HG02759 (cell line): ENCODE measurements around the gene PRSS57.
"Not testable (repeated sequence)": the region's sequence is repeated elsewhere in the genome, so short reads cannot be mapped to it uniquely, and the experiment has no call there.

ENCODE experiments used
- ATAC-seq: cut with Tn5 transposase; IDR thresholded peaks from one replicate; pipeline ENCODE4 v1.9.1; 2021; ENCODE audit warnings: mild to moderate bottlenecking, moderate library complexity; ENCODE audit not compliant: unreplicated experiment

PRSS57 gene

GRCh38 chr19:723714-724113 lies 28.5 kb upstream of the PRSS57 start:
- ATAC-seq = no peak

GRCh38 chr19:723247-723646 lies 28.0 kb upstream of the PRSS57 start:
- ATAC-seq = no peak

GRCh38 chr19:722553-723101 lies 27.4 kb upstream of the PRSS57 start:
- ATAC-seq = no peak

GRCh38 chr19:720345-721160 lies 25.3 kb upstream of the PRSS57 start:
- ATAC-seq = no peak

- ATAC-seq = no peak
Measured at GRCh38 chr19:719636-720344, 24.5 kb upstream of the PRSS57 start.

GRCh38 chr19:718991-719512 lies 23.8 kb upstream of the PRSS57 start:
- no peak for ATAC-seq

GRCh38 chr19:718251-718951 lies 23.1 kb upstream of the PRSS57 start:
- no peak for ATAC-seq

GRCh38 chr19:715347-715746 lies 20.1 kb upstream of the PRSS57 start:
- no peak for ATAC-seq

GRCh38 chr19:711254-711653 lies 16.0 kb upstream of the PRSS57 start:
- no peak for ATAC-seq

GRCh38 chr19:710767-711166 lies 15.5 kb upstream of the PRSS57 start:
- no peak for ATAC-seq

- no peak for ATAC-seq
Measured at GRCh38 chr19:709965-710571, 14.8 kb upstream of the PRSS57 start.

- ATAC-seq = no peak
Measured at GRCh38 chr19:709196-709964, 14.1 kb upstream of the PRSS57 start.

- ATAC-seq = no peak
Measured at GRCh38 chr19:708154-709143, 13.2 kb upstream of the PRSS57 start, which contains the start of gene PALM. PALM (plus strand) TSS chr19:708935; CDS start chr19:709147, 212 bp downstream.

- ATAC-seq = no peak
Measured at GRCh38 chr19:704447-704741, 9.1 kb upstream of the PRSS57 start.

GRCh38 chr19:703651-704446 lies 8.6 kb upstream of the PRSS57 start:
- no peak for ATAC-seq

- ATAC-seq = no peak
Measured at GRCh38 chr19:703329-703650, 8.0 kb upstream of the PRSS57 start.

GRCh38 chr19:702847-703246 lies 7.6 kb upstream of the PRSS57 start:
- not testable (repeated sequence) for ATAC-seq

- not testable (repeated sequence) for ATAC-seq
Measured at GRCh38 chr19:699885-700284, 4.6 kb upstream of the PRSS57 start.
